ENCODE measurements around the gene UBIAD1. TPM values are rescaled to one million over a fixed set of nuclear protein-coding genes. Genes with fewer than 3 reads are reported as not detected.
"Not testable (repeated sequence)": the region's sequence is repeated elsewhere in the genome, so short reads cannot be mapped to it uniquely, and the experiment has no call there.

The UBIAD1 gene
- total and polyA plus RNA-seq, 8 donors, result 2.2 to 33.8 (median 5.9) TPM

- TF ChIP-seq CTCF (IDR thresholded peaks at IDR 0.05), result no peak
- no peak for TF ChIP-seq POLR2A (IDR thresholded peaks at IDR 0.05)
- TF ChIP-seq EP300 (IDR thresholded peaks at IDR 0.05), result no peak
- whole genome bisulfite sequencing, 5 donors, result 89 to 100% (median 96%) methylated on average over 2 of the region's 2 CpGs
- Histone ChIP-seq H3K27ac (no peak overlapping the region), H3K4me3 (no peak overlapping the region), H3K36me3 (peaks cover 0 to 56% (median 37%) of the 10 kb centered on the region in 4 donors), H3K4me1 (no peaks in the 10 kb centered on the region), H3K9me3 (no peaks in the 10 kb centered on the region), H3K27me3 (no peaks in the 10 kb centered on the region)
- DNase-seq, result no peak
- intact Hi-C loops (cut with DNase I; ENCODE audit: low total_unique reads), result no loop called here
Measured at GRCh38 chr1:11295905-11296304, 22.9 kb downstream of the UBIAD1 start.

GRCh38 chr1:11297774-11298173, 24.8 kb downstream of the UBIAD1 start:
- H3K27ac ChIP-seq; H3K4me3 ChIP-seq; H3K9me3 ChIP-seq; DNase-seq; H3K4me1 ChIP-seq; H3K27me3 ChIP-seq; intact Hi-C loops (cut with DNase I; ENCODE audit: low total_unique reads): not testable (repeated sequence)
- H3K36me3 ChIP-seq, result peaks cover 0 to 40% (median 32%) of the 10 kb centered on the region in 4 donors
- 95 to 98% (median 96%) methylated on average over 5 of the region's 5 CpGs for WGBS, 5 donors

- Histone ChIP-seq H3K27ac (no peak overlapping the region), H3K9me3 (no peaks in the 10 kb centered on the region), H3K4me1 (no peaks in the 10 kb centered on the region), H3K4me3 (no peak overlapping the region), H3K36me3 (peaks cover 0 to 31% (median 29%) of the 10 kb centered on the region in 4 donors), H3K27me3 (no peaks in the 10 kb centered on the region)
- intact Hi-C loops (cut with DNase I; ENCODE audit: low total_unique reads), result no loop called here
- no peak for DNase-seq
- 81 to 89% (median 86%) methylated on average over 12 of the region's 12 CpGs for WGBS, 5 donors
- no peak for TF ChIP-seq CTCF (IDR thresholded peaks at IDR 0.05)
- no peak for TF ChIP-seq EP300 (IDR thresholded peaks at IDR 0.05)
- no peak for TF ChIP-seq POLR2A (IDR thresholded peaks at IDR 0.05)
- no peak for TF ChIP-seq POLR2AphosphoS5 (IDR thresholded peaks at IDR 0.05)
Measured at GRCh38 chr1:11298390-11299224, 25.6 kb downstream of the UBIAD1 start.

GRCh38 chr1:11299225-11299574, 26.2 kb downstream of the UBIAD1 start:
- H3K4me1 ChIP-seq, result no peaks in the 10 kb centered on the region
- H3K27ac ChIP-seq, result no peak overlapping the region
- peaks cover 0 to 25% (median 24%) of the 10 kb centered on the region in 4 donors for H3K36me3 ChIP-seq
- intact Hi-C loops (cut with DNase I; ENCODE audit: low total_unique reads), result no loop called here
- H3K9me3 ChIP-seq, result no peaks in the 10 kb centered on the region
- no peaks in the 10 kb centered on the region for H3K27me3 ChIP-seq
- H3K4me3 ChIP-seq, result no peak overlapping the region
- WGBS, 5 donors, result 62 to 72% (median 68%) methylated on average over 10 of the region's 10 CpGs
- DNase-seq, result no peak
- TF ChIP-seq CTCF (IDR thresholded peaks at IDR 0.05) (no peak), POLR2AphosphoS5 (IDR thresholded peaks at IDR 0.05) (no peak), EP300 (IDR thresholded peaks at IDR 0.05) (no peak), POLR2A (IDR thresholded peaks at IDR 0.05) (no peak)

- intact Hi-C loops (cut with DNase I; ENCODE audit: low total_unique reads), result no loop called here
- H3K27ac ChIP-seq, result no peak overlapping the region
- H3K9me3 ChIP-seq, result no peaks in the 10 kb centered on the region
- H3K36me3 ChIP-seq, result peaks cover 0 to 1% (median under 1%) of the 10 kb centered on the region in 4 donors
- no peak for DNase-seq
- H3K4me1 ChIP-seq, result no peaks in the 10 kb centered on the region
- WGBS, 5 donors, result 59 to 74% (median 67%) methylated on average over 7 to 9 of the region's 9 CpGs
- H3K27me3 ChIP-seq, result no peaks in the 10 kb centered on the region
- no peak overlapping the region for H3K4me3 ChIP-seq
- TF ChIP-seq POLR2A (IDR thresholded peaks at IDR 0.05) (no peak), CTCF (IDR thresholded peaks at IDR 0.05) (no peak), POLR2AphosphoS5 (IDR thresholded peaks at IDR 0.05) (no peak), EP300 (IDR thresholded peaks at IDR 0.05) (no peak)
Measured at GRCh38 chr1:11301601-11302000, 28.6 kb downstream of the UBIAD1 start.
